HEK293 (cell line): ENCODE measurements around the gene NGB.

ENCODE experiments used
- CTCF ChIA-PET: fragments of 350-600 bp; formaldehyde crosslinking; extraction: SDS; loops from one replicate; lab custom pipeline; 2021; ENCODE audit warnings: antibody characterized with exemption; lab: Yijun Ruan, JAX
- POLR2A ChIA-PET: fragments of 300-600 bp; formaldehyde crosslinking; extraction: SDS; loops from one replicate; lab custom pipeline; 2020; ENCODE audit warnings: antibody characterized with exemption, inconsistent platforms; lab: Yijun Ruan, JAX
- H3K27ac ChIP-seq: fragments of 200-500 bp; sonication (Bioruptor generic); 2 replicates; pipeline ENCODE4 v1.5.1; 2014; ENCODE audit warnings: low read depth, low read length, control low read depth, inconsistent platforms; ENCODE audit errors: extremely low read depth
- H3K36me3 ChIP-seq, 2 experiments: fragments of 200-500 bp in 1 of 2; sonication (Bioruptor generic) in 1 of 2; 1 replicate in 1 of 2; 2 replicates in 1 of 2; pipeline ENCODE4 v1.5.1; 2014 to 2017; ENCODE audit warnings: inconsistent platforms in 2 of 2, low read length in 2 of 2; ENCODE audit not compliant: control insufficient read depth in 2 of 2, insufficient read depth in 1 of 2
- H3K4me1 ChIP-seq: fragments of 200-500 bp; sonication (Bioruptor generic); 2 replicates; pipeline ENCODE4 v1.5.1; 2014; ENCODE audit warnings: mild to moderate bottlenecking, low read length, inconsistent platforms; ENCODE audit not compliant: control insufficient read depth, insufficient read depth
- H3K4me3 ChIP-seq: 2 replicates; pipeline ENCODE4 v1.5.1; 2011; ENCODE audit warnings: low read depth, mild to moderate bottlenecking, control low read depth, low read length, moderate library complexity
- H3K9me3 ChIP-seq: fragments of 200-500 bp; sonication (Bioruptor generic); 2 replicates; pipeline ENCODE4 v1.5.1; 2014; ENCODE audit warnings: low read depth, low read length, inconsistent platforms; ENCODE audit not compliant: control insufficient read depth, insufficient read depth
- GLIS2 ChIP-seq: fragments of 450-650 bp; formaldehyde crosslinking; IDR thresholded peaks from 2 replicates; pipeline ENCODE4 v1.5.1; 2016; ENCODE audit warnings: missing biosample characterization, missing genetic modification characterization
- OSR2 ChIP-seq: fragments of 450-650 bp; formaldehyde crosslinking; IDR thresholded peaks from 2 replicates; pipeline ENCODE4 v1.5.1; 2016; ENCODE audit warnings: missing biosample characterization, missing genetic modification characterization
- SCRT1 ChIP-seq: fragments of 450-650 bp; formaldehyde crosslinking; IDR thresholded peaks from 2 replicates; pipeline ENCODE4 v1.5.1; 2016; ENCODE audit warnings: missing biosample characterization, missing genetic modification characterization, borderline replicate concordance
- ZNF121 ChIP-seq: fragments of 450-650 bp; formaldehyde crosslinking; IDR thresholded peaks from 2 replicates; pipeline ENCODE4 v1.5.1; 2016; ENCODE audit warnings: missing biosample characterization, missing genetic modification characterization
- ZNF19 ChIP-seq: fragments of 450-650 bp; formaldehyde crosslinking; IDR thresholded peaks from 2 replicates; pipeline ENCODE4; 2016; ENCODE audit warnings: missing biosample characterization, missing genetic modification characterization, low read depth
- ZNF23 ChIP-seq: fragments of 450-650 bp; formaldehyde crosslinking; IDR thresholded peaks from 2 replicates; pipeline ENCODE4 v1.5.1; 2016; ENCODE audit warnings: missing biosample characterization, missing genetic modification characterization, borderline replicate concordance
- ZNF239 ChIP-seq: fragments of 450-650 bp; formaldehyde crosslinking; IDR thresholded peaks from 2 replicates; pipeline ENCODE4 v1.5.1; 2016; ENCODE audit warnings: missing biosample characterization, missing genetic modification characterization
- ZNF302 ChIP-seq: fragments of 450-650 bp; formaldehyde crosslinking; IDR thresholded peaks from 2 replicates; pipeline ENCODE4 v1.5.1; 2016; ENCODE audit warnings: missing biosample characterization, missing genetic modification characterization, low read depth
- ZNF341 ChIP-seq: fragments of 450-650 bp; formaldehyde crosslinking; IDR thresholded peaks from 2 replicates; pipeline ENCODE4; 2016; ENCODE audit warnings: low read depth, missing biosample characterization, missing genetic modification characterization
- ZNF391 ChIP-seq: fragments of 450-650 bp; formaldehyde crosslinking; IDR thresholded peaks from 2 replicates; pipeline ENCODE4 v1.5.1; 2016; ENCODE audit warnings: low read depth, missing biosample characterization, missing genetic modification characterization, borderline replicate concordance
- ZNF621 ChIP-seq: fragments of 450-650 bp; formaldehyde crosslinking; IDR thresholded peaks from 2 replicates; pipeline ENCODE4 v1.5.1; 2017; ENCODE audit warnings: missing biosample characterization, missing genetic modification characterization
- ZNF624 ChIP-seq: fragments of 450-650 bp; formaldehyde crosslinking; IDR thresholded peaks from 2 replicates; pipeline ENCODE4 v1.5.1; 2017; ENCODE audit warnings: missing biosample characterization, missing genetic modification characterization
- ZNF629 ChIP-seq: fragments of 450-650 bp; formaldehyde crosslinking; IDR thresholded peaks from 2 replicates; pipeline ENCODE4 v1.5.1; 2017; ENCODE audit warnings: missing biosample characterization, missing genetic modification characterization
- ZNF639 ChIP-seq: fragments of 450-650 bp; formaldehyde crosslinking; IDR thresholded peaks from 2 replicates; pipeline ENCODE4 v1.5.1; 2016; ENCODE audit warnings: missing biosample characterization, missing genetic modification characterization
- ZNF654 ChIP-seq: fragments of 450-650 bp; formaldehyde crosslinking; IDR thresholded peaks from 2 replicates; pipeline ENCODE4 v1.5.1; 2016; ENCODE audit warnings: low read depth, missing biosample characterization, missing genetic modification characterization
- ZNF777 ChIP-seq: fragments of 450-650 bp; formaldehyde crosslinking; IDR thresholded peaks from 2 replicates; pipeline ENCODE4 v1.5.1; 2017; ENCODE audit warnings: missing biosample characterization, missing genetic modification characterization, borderline replicate concordance
- ZNF785 ChIP-seq: fragments of 450-650 bp; formaldehyde crosslinking; IDR thresholded peaks from 2 replicates; pipeline ENCODE4 v1.5.1; 2016; ENCODE audit warnings: missing biosample characterization, missing genetic modification characterization
- ZNF792 ChIP-seq: fragments of 450-650 bp; formaldehyde crosslinking; IDR thresholded peaks from 2 replicates; pipeline ENCODE4 v1.5.1; 2016; ENCODE audit warnings: missing biosample characterization, missing genetic modification characterization
- ZNF843 ChIP-seq: fragments of 450-650 bp; formaldehyde crosslinking; IDR thresholded peaks from 2 replicates; pipeline ENCODE4 v1.5.1; 2016; ENCODE audit warnings: missing biosample characterization, missing genetic modification characterization
- TF ChIP-seq, protein P1 (sequence below): fragments of 450-650 bp; formaldehyde crosslinking; IDR thresholded peaks from 2 replicates; pipeline ENCODE4 v1.5.1; 2016; ENCODE audit warnings: missing biosample characterization, missing genetic modification characterization
- TF ChIP-seq, protein P2 (sequence below): fragments of 450-650 bp; formaldehyde crosslinking; optimal IDR thresholded peaks from 2 replicates; pipeline ENCODE3; 2016; ENCODE audit warnings: missing biosample characterization, mild to moderate bottlenecking, missing genetic modification characterization

Gene NGB

GRCh38 chr14:77290705-77291104 is 19.7 kb upstream of the NGB start:
- Histone ChIP-seq H3K36me3 (peaks cover 6 to 54% of the 10 kb centered on the region in 2 experiments), H3K4me1 (no peaks in the 10 kb centered on the region), H3K27ac (no peak overlapping the region)
- CTCF ChIA-PET, result interaction anchor here (0.6 to 3.5 kb wide), 5 partner anchors 10 to 169 kb away, joined by 3 to 16 read pairs (median 3); no protein-coding TSS in a partner anchor
- TF ChIP-seq SCRT1 (tag by site-specific recombination), result no peak
- no peak for TF ChIP-seq ZNF23 (tag by site-specific recombination)
- TF ChIP-seq, protein P1, sequence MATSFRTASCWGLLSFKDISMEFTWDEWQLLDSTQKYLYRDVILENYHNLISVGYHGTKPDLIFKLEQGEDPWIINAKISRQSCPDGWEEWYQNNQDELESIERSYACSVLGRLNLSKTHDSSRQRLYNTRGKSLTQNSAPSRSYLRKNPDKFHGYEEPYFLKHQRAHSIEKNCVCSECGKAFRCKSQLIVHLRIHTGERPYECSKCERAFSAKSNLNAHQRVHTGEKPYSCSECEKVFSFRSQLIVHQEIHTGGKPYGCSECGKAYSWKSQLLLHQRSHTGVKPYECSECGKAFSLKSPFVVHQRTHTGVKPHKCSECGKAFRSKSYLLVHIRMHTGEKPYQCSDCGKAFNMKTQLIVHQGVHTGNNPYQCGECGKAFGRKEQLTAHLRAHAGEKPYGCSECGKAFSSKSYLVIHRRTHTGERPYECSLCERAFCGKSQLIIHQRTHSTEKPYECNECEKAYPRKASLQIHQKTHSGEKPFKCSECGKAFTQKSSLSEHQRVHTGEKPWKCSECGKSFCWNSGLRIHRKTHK (tag by site-specific recombination), result no peak
- TF ChIP-seq ZNF624, result no peak
- no peak for TF ChIP-seq ZNF654 (tag by site-specific recombination)
- TF ChIP-seq ZNF792 (tag by site-specific recombination), result no peak
- TF ChIP-seq, protein P2, sequence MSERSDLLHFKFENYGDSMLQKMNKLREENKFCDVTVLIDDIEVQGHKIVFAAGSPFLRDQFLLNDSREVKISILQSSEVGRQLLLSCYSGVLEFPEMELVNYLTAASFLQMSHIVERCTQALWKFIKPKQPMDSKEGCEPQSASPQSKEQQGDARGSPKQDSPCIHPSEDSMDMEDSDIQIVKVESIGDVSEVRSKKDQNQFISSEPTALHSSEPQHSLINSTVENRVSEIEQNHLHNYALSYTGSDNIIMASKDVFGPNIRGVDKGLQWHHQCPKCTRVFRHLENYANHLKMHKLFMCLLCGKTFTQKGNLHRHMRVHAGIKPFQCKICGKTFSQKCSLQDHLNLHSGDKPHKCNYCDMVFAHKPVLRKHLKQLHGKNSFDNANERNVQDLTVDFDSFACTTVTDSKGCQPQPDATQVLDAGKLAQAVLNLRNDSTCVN, result no peak
- TF ChIP-seq ZNF302, result no peak
- TF ChIP-seq, all 188 proteins: peak for 0
- Histone ChIP-seq H3K4me3 (no peak overlapping the region), H3K9me3 (no peaks in the 10 kb centered on the region)
- POLR2A ChIA-PET, result no interaction called here

DNA sequence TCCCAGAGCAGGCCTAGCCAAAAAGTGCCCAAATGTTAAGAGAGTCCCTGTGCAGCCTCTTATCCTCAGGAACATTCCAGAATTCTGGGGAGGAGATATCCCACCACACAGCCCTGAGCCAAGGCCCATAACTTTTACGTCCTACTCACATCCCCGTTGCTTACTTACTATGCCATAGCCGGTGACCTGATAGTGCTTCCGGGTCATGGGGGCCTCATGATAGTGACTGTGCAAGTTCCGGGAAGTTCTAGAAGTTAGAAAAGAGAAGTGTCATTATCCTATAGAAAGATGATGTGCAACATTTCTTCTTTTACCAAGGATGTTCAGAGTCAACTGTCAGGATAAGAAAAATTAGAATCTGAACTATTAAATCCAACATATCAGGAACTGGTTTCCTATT is 15.6 kb upstream of the NGB start:
- Histone ChIP-seq H3K27ac (no peak overlapping the region), H3K4me3 (no peak overlapping the region), H3K4me1 (no peaks in the 10 kb centered on the region), H3K36me3 (peaks cover 9 to 74% of the 10 kb centered on the region in 2 experiments; a peak in 2 of 3 replicates), H3K9me3 (no peaks in the 10 kb centered on the region)
- POLR2A ChIA-PET, result no interaction called here
- CTCF ChIA-PET, result no interaction called here
- TF ChIP-seq ZNF391 (no peak), GLIS2 (no peak), ZNF341 (tag by site-specific recombination) (no peak), ZNF639 (tag by site-specific recombination) (no peak), ZNF843 (tag by site-specific recombination) (no peak), ZNF19 (no peak), OSR2 (tag by site-specific recombination) (no peak), ZNF629 (tag by site-specific recombination) (no peak), ZNF621 (tag by site-specific recombination) (no peak), ZNF785 (tag by site-specific recombination) (no peak), ZNF777 (tag by site-specific recombination) (no peak), ZNF121 (tag by site-specific recombination) (no peak), ZNF239 (tag by site-specific recombination) (no peak)
